G401 (cell line): ENCODE data around the gene HS2ST1. TPM values are rescaled to one million over a fixed set of nuclear protein-coding genes. Genes with fewer than 3 reads are reported as not detected.
"Not testable (repeated sequence)": the region's sequence is repeated elsewhere in the genome, so short reads cannot be mapped to it uniquely, and the experiment has no call there.

ENCODE experiments used
- DNase-seq: peaks from one replicate; pipeline ENCODE4 v3.0.0-alpha.2; 2015; ENCODE audit warnings: low spot score
- in situ Hi-C: cut with HindIII; loops from 2 replicates; pipeline ENCODE4 v1.10.0; 2016; ENCODE audit warnings: low sequenced_read_pairs, mixed read lengths
- total RNA-seq: library from RNA; depleted of rRNA; stranded (reverse); fragments of >200 nt; shearing (Covaris generic); gene quantifications from 2 replicates; pipeline ENCODE4 v1.2.3, GENCODE V29; 2014

HS2ST1 gene
- total RNA-seq, 1 experiment from 2014 or later, result 29.9 TPM

GRCh38 chr1:86997538-86997937 is 83.1 kb downstream of the HS2ST1 start:
- DNase-seq, result no peak
- in situ Hi-C loops, result no loop called here

GRCh38 chr1:86998280-86998679 is 83.8 kb downstream of the HS2ST1 start:
- in situ Hi-C loops, result no loop called here
- no peak for DNase-seq

GRCh38 chr1:86998727-86999126 is 84.3 kb downstream of the HS2ST1 start:
- in situ Hi-C loops, result no loop called here
- no peak for DNase-seq

- in situ Hi-C loops, result no loop called here
Observed at GRCh38 chr1:87000460-87000859, 86.0 kb downstream of the HS2ST1 start.

GRCh38 chr1:87004857-87005256 is 90.4 kb downstream of the HS2ST1 start:
- in situ Hi-C loops, result no loop called here
- DNase-seq, result no peak

More at GRCh38 chr1:87000460-87000859, 86.0 kb downstream of the HS2ST1 start:
- DNase-seq, result no peak

- no peak for DNase-seq
- in situ Hi-C loops, result no loop called here
Observed at GRCh38 chr1:87007323-87007722, 92.9 kb downstream of the HS2ST1 start.

GRCh38 chr1:87013385-87013784 is 99.0 kb downstream of the HS2ST1 start:
- DNase-seq, in situ Hi-C loops: not testable (repeated sequence)

- no peak for DNase-seq
- in situ Hi-C loops, result no loop called here
Observed at GRCh38 chr1:87017998-87018672, 103.7 kb downstream of the HS2ST1 start.

GRCh38 chr1:87023326-87023725 is 108.9 kb downstream of the HS2ST1 start:
- in situ Hi-C loops, result no loop called here
- no peak for DNase-seq

- peak; percentile 73 for DNase-seq
- in situ Hi-C loops, result no loop called here
Observed at GRCh38 chr1:87024936-87025540, 110.6 kb downstream of the HS2ST1 start.

GRCh38 chr1:87027561-87027960 is 113.1 kb downstream of the HS2ST1 start:
- in situ Hi-C loops, DNase-seq: not testable (repeated sequence)

- no peak for DNase-seq
- in situ Hi-C loops, result no loop called here
Observed at GRCh38 chr1:87028576-87028975, 114.1 kb downstream of the HS2ST1 start.

GRCh38 chr1:87030740-87031690 is 116.6 kb downstream of the HS2ST1 start:
- in situ Hi-C loops, result no loop called here
- no peak for DNase-seq

- in situ Hi-C loops, result no loop called here
- no peak for DNase-seq
Observed at GRCh38 chr1:87034351-87034750, 119.9 kb downstream of the HS2ST1 start.

GRCh38 chr1:87039096-87039495 is 124.7 kb downstream of the HS2ST1 start:
- no peak for DNase-seq
- in situ Hi-C loops, result no loop called here

GRCh38 chr1:87042111-87042811 is 127.8 kb downstream of the HS2ST1 start:
- in situ Hi-C loops, result no loop called here
- no peak for DNase-seq

GRCh38 chr1:87044424-87044823 is 130.0 kb downstream of the HS2ST1 start:
- DNase-seq, result no peak
- in situ Hi-C loops, result no loop called here

GRCh38 chr1:87044840-87045239 is 130.4 kb downstream of the HS2ST1 start:
- in situ Hi-C loops, result no loop called here
- DNase-seq, result no peak

- DNase-seq, result no peak
- in situ Hi-C loops, result no loop called here
Observed at GRCh38 chr1:87045761-87046304, 131.4 kb downstream of the HS2ST1 start.
